ENCODE measurements around the gene BBS7. TPM values are rescaled to one million over a fixed set of nuclear protein-coding genes. Genes with fewer than 3 reads are reported as not detected.

The BBS7 gene
- total and polyA plus RNA-seq, 2 donors (not counting 1 experiment from before 2014, with no cell fraction given), result 22.5 to 22.7 TPM

DNA sequence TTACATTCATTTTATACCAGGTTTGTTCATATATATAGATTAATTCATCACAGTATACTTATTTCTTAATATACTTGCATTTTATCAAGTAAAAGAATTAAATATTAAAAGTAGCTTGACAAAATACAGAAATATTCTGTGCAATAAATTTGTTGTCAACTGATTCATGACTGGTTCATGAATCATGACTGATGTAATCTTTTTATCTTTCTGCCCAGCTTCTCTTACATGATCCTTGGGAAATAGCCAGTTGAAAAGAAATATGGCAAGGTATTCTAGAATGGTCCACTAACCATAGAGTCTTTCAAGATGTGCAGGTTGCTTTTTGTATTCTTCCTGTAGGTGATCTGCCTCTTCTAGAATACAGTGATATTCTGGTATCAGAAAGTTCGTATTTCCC lies 42.4 kb downstream of the BBS7 start:
- H3K4me1 ChIP-seq (ENCODE audit: control insufficient read depth, extremely low read depth, insufficient read depth, low read length), result no peaks in the 10 kb centered on the region
- H3K27me3 ChIP-seq (ENCODE audit: control insufficient read depth, insufficient read depth, low read length), result no peaks in the 10 kb centered on the region
- peaks cover 8% of the 10 kb centered on the region for H3K79me2 ChIP-seq (ENCODE audit: control insufficient read depth, insufficient read depth, low read length)
- no peak overlapping the region for H2AFZ ChIP-seq (ENCODE audit: low read length)
- DNase-seq (ENCODE audit: low read depth in 2 of 2), result peak; percentile 39 to 58
- H3K36me3 ChIP-seq (ENCODE audit: control insufficient read depth, insufficient read depth, low read length), result no peaks in the 10 kb centered on the region
- no peak overlapping the region for H3K4me3 ChIP-seq (replicated peaks in 1 of 4; ENCODE audit: control extremely low read depth in 1 of 4, insufficient read depth in 1 of 4, low read depth in 3 of 4, low read length in 4 of 4)
- no peaks in the 10 kb centered on the region for H4K20me1 ChIP-seq (ENCODE audit: control insufficient read depth, extremely low read depth, insufficient read depth, low read length)
- no peaks in the 10 kb centered on the region for H3K9me3 ChIP-seq (ENCODE audit: control insufficient read depth, insufficient read depth, low read depth, low read length)
- TF ChIP-seq, protein P1, sequence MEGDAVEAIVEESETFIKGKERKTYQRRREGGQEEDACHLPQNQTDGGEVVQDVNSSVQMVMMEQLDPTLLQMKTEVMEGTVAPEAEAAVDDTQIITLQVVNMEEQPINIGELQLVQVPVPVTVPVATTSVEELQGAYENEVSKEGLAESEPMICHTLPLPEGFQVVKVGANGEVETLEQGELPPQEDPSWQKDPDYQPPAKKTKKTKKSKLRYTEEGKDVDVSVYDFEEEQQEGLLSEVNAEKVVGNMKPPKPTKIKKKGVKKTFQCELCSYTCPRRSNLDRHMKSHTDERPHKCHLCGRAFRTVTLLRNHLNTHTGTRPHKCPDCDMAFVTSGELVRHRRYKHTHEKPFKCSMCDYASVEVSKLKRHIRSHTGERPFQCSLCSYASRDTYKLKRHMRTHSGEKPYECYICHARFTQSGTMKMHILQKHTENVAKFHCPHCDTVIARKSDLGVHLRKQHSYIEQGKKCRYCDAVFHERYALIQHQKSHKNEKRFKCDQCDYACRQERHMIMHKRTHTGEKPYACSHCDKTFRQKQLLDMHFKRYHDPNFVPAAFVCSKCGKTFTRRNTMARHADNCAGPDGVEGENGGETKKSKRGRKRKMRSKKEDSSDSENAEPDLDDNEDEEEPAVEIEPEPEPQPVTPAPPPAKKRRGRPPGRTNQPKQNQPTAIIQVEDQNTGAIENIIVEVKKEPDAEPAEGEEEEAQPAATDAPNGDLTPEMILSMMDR (conservative IDR thresholded peaks at IDR 0.05 in 1 of 2, IDR thresholded peaks at IDR 0.05 in 1 of 2; ENCODE audit: low read depth in 1 of 2, low read length in 2 of 2), result no peak
- H3K4me2 ChIP-seq (ENCODE audit: extremely low read depth, insufficient read depth, low read length), result no peak overlapping the region
- H3K9ac ChIP-seq (ENCODE audit: insufficient read depth, low read length), result no peak overlapping the region
- no peak overlapping the region for H3K27ac ChIP-seq (ENCODE audit: insufficient read depth, low read length)

DNA sequence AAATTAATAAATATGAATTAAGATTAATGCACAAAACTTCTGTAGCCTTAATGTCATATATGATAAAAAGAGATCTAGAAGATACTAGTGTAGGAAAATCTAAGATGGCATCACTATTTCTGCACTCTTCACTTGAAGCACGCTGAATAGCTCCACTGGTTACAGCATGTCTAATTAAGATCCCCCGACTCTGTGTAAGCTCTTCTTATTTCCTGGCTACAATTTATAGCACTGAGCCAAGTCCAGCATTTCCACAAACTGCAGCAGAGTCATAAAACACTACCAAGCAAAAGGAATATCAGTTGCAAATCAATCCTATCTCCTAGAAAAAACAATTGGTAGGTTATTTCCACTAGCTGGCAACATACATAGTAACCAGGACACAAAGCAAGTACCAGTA lies 45.3 kb downstream of the BBS7 start:
- Histone ChIP-seq H3K4me3 (replicated peaks in 1 of 4; ENCODE audit: control extremely low read depth in 1 of 4, insufficient read depth in 1 of 4, low read depth in 3 of 4, low read length in 4 of 4) (no peak overlapping the region), H3K9me3 (ENCODE audit: control insufficient read depth, insufficient read depth, low read depth, low read length) (no peaks in the 10 kb centered on the region), H3K4me2 (ENCODE audit: extremely low read depth, insufficient read depth, low read length) (no peak overlapping the region), H3K9ac (ENCODE audit: insufficient read depth, low read length) (no peak overlapping the region), H3K4me1 (ENCODE audit: control insufficient read depth, extremely low read depth, insufficient read depth, low read length) (no peaks in the 10 kb centered on the region), H2AFZ (ENCODE audit: low read length) (no peak overlapping the region), H3K79me2 (ENCODE audit: control insufficient read depth, insufficient read depth, low read length) (peaks cover 35% of the 10 kb centered on the region), H3K27me3 (ENCODE audit: control insufficient read depth, insufficient read depth, low read length) (no peaks in the 10 kb centered on the region), H3K27ac (ENCODE audit: insufficient read depth, low read length) (no peak overlapping the region), H4K20me1 (ENCODE audit: control insufficient read depth, extremely low read depth, insufficient read depth, low read length) (no peaks in the 10 kb centered on the region), H3K36me3 (ENCODE audit: control insufficient read depth, insufficient read depth, low read length) (no peaks in the 10 kb centered on the region)
- DNase-seq (ENCODE audit: low read depth in 2 of 2), result no peak
- no peak for TF ChIP-seq EZH2 (IDR thresholded peaks at IDR 0.05; ENCODE audit: low read length, missing control alignments)
- TF ChIP-seq, protein P1 (conservative IDR thresholded peaks at IDR 0.05 in 1 of 2, IDR thresholded peaks at IDR 0.05 in 1 of 2; ENCODE audit: low read depth in 1 of 2, low read length in 2 of 2), result no peak

DNA sequence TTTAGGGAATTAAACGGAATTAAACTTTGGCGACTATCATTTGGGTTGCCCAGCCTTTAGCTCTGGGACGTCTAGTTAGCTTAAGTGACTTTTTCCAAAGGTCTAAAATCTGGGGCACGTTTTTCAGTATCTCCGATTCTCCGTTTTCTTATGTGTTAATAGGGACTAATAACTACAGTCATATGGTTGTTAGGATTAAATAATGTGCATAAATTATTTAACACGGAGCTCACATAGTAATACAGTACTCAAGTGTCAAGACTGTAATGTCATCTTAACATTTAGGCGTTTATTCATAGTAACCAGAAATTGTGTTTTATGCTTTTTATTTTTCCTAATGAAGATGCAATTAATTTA lies 46.1 kb downstream of the BBS7 start:
- peaks cover 35% of the 10 kb centered on the region for H3K79me2 ChIP-seq (ENCODE audit: control insufficient read depth, insufficient read depth, low read length)
- H4K20me1 ChIP-seq (ENCODE audit: control insufficient read depth, extremely low read depth, insufficient read depth, low read length), result no peaks in the 10 kb centered on the region
- peak overlapping the region; percentile 70 for H3K27ac ChIP-seq (ENCODE audit: insufficient read depth, low read length)
- no peak for TF ChIP-seq EZH2 (IDR thresholded peaks at IDR 0.05; ENCODE audit: low read length, missing control alignments)
- TF ChIP-seq, protein P1 (conservative IDR thresholded peaks at IDR 0.05 in 1 of 2, IDR thresholded peaks at IDR 0.05 in 1 of 2; ENCODE audit: low read depth in 1 of 2, low read length in 2 of 2), result peak in 1 of 2 donors; percentile 10
- DNase-seq (ENCODE audit: low read depth in 2 of 2), result no peak
- peak overlapping the region; percentile 78 for H2AFZ ChIP-seq (ENCODE audit: low read length)
- peak overlapping the region; percentile 73 for H3K4me2 ChIP-seq (ENCODE audit: extremely low read depth, insufficient read depth, low read length)
- H3K4me1 ChIP-seq (ENCODE audit: control insufficient read depth, extremely low read depth, insufficient read depth, low read length), result no peaks in the 10 kb centered on the region
- H3K9me3 ChIP-seq (ENCODE audit: control insufficient read depth, insufficient read depth, low read depth, low read length), result no peaks in the 10 kb centered on the region
- H3K4me3 ChIP-seq (replicated peaks in 1 of 4; ENCODE audit: control extremely low read depth in 1 of 4, insufficient read depth in 1 of 4, low read depth in 3 of 4, low read length in 4 of 4), result peak overlapping the region; percentile 30 to 83 (median 57)
- H3K36me3 ChIP-seq (ENCODE audit: control insufficient read depth, insufficient read depth, low read length), result no peaks in the 10 kb centered on the region
- H3K27me3 ChIP-seq (ENCODE audit: control insufficient read depth, insufficient read depth, low read length), result no peaks in the 10 kb centered on the region
- H3K9ac ChIP-seq (ENCODE audit: insufficient read depth, low read length), result no peak overlapping the region
